Measurements from ENCODE around the gene LAMA3.

DNA sequence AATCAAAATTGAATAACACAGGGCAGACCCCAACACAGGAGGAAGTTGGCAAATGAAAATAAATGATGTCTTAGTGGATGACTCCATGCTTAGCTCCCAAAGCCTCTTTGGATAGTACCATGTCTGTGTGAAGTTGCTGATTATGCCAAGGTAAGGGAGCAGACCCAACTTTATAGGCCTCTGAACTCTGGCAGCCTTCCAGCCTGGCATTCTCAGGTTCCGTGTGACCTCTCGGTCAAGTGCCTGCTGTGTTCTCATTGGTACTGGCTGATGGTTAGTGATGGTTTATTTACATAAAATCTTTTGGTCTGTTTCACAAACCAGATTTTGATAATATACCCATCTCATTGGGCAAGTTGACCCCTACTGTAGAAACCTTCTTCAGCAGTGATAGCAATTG lies 213.1 kb downstream of the LAMA3 start:
- TF ChIP-seq, protein P1, sequence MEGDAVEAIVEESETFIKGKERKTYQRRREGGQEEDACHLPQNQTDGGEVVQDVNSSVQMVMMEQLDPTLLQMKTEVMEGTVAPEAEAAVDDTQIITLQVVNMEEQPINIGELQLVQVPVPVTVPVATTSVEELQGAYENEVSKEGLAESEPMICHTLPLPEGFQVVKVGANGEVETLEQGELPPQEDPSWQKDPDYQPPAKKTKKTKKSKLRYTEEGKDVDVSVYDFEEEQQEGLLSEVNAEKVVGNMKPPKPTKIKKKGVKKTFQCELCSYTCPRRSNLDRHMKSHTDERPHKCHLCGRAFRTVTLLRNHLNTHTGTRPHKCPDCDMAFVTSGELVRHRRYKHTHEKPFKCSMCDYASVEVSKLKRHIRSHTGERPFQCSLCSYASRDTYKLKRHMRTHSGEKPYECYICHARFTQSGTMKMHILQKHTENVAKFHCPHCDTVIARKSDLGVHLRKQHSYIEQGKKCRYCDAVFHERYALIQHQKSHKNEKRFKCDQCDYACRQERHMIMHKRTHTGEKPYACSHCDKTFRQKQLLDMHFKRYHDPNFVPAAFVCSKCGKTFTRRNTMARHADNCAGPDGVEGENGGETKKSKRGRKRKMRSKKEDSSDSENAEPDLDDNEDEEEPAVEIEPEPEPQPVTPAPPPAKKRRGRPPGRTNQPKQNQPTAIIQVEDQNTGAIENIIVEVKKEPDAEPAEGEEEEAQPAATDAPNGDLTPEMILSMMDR (tag by site-specific recombination; IDR thresholded peaks at IDR 0.05) = no peak
- TF ChIP-seq, protein P2, sequence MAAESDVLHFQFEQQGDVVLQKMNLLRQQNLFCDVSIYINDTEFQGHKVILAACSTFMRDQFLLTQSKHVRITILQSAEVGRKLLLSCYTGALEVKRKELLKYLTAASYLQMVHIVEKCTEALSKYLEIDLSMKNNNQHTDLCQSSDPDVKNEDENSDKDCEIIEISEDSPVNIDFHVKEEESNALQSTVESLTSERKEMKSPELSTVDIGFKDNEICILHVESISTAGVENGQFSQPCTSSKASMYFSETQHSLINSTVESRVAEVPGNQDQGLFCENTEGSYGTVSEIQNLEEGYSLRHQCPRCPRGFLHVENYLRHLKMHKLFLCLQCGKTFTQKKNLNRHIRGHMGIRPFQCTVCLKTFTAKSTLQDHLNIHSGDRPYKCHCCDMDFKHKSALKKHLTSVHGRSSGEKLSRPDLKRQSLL (tag by site-specific recombination; IDR thresholded peaks at IDR 0.05) = no peak
- no peak for TF ChIP-seq ZBTB20 (tag by site-specific recombination; IDR thresholded peaks at IDR 0.05)
- no peak for TF ChIP-seq ZBTB7A (tag by site-specific recombination; IDR thresholded peaks at IDR 0.05; ENCODE audit: low read depth)
- TF ChIP-seq ZNF768 (tag by site-specific recombination; IDR thresholded peaks at IDR 0.05) = no peak
- no peak for TF ChIP-seq ZNF19 (tag by site-specific recombination; IDR thresholded peaks at IDR 0.05; ENCODE audit: low read depth)
- TF ChIP-seq ZNF654 (tag by site-specific recombination; IDR thresholded peaks at IDR 0.05; ENCODE audit: low read depth) = no peak
- TF ChIP-seq, protein P3, sequence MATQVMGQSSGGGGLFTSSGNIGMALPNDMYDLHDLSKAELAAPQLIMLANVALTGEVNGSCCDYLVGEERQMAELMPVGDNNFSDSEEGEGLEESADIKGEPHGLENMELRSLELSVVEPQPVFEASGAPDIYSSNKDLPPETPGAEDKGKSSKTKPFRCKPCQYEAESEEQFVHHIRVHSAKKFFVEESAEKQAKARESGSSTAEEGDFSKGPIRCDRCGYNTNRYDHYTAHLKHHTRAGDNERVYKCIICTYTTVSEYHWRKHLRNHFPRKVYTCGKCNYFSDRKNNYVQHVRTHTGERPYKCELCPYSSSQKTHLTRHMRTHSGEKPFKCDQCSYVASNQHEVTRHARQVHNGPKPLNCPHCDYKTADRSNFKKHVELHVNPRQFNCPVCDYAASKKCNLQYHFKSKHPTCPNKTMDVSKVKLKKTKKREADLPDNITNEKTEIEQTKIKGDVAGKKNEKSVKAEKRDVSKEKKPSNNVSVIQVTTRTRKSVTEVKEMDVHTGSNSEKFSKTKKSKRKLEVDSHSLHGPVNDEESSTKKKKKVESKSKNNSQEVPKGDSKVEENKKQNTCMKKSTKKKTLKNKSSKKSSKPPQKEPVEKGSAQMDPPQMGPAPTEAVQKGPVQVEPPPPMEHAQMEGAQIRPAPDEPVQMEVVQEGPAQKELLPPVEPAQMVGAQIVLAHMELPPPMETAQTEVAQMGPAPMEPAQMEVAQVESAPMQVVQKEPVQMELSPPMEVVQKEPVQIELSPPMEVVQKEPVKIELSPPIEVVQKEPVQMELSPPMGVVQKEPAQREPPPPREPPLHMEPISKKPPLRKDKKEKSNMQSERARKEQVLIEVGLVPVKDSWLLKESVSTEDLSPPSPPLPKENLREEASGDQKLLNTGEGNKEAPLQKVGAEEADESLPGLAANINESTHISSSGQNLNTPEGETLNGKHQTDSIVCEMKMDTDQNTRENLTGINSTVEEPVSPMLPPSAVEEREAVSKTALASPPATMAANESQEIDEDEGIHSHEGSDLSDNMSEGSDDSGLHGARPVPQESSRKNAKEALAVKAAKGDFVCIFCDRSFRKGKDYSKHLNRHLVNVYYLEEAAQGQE (tag by site-specific recombination; IDR thresholded peaks at IDR 0.05) = no peak
- TF ChIP-seq ZNF747 (tag by site-specific recombination; IDR thresholded peaks at IDR 0.05) = no peak
- TF ChIP-seq ZSCAN16 (tag by site-specific recombination; IDR thresholded peaks at IDR 0.05) = no peak
- TF ChIP-seq, protein P4, sequence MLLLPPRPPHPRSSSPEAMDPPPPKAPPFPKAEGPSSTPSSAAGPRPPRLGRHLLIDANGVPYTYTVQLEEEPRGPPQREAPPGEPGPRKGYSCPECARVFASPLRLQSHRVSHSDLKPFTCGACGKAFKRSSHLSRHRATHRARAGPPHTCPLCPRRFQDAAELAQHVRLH (tag by site-specific recombination; IDR thresholded peaks at IDR 0.05) = no peak
